PFSK-1 (cell line): ENCODE results near the gene FAM20C.

Experiments
- FOXP2 ChIP-seq: optimal IDR thresholded peaks from 2 replicates; pipeline ENCODE3; 2011; ENCODE audit warnings: borderline replicate concordance, control low read depth, inconsistent platforms; ENCODE audit not compliant: insufficient read depth; ENCODE audit errors: extremely low read length, extremely low read depth
- POLR2AphosphoS5 ChIP-seq: IDR thresholded peaks from 2 replicates; pipeline ENCODE4 v1.6.1; 2012; ENCODE audit warnings: low read depth, mild to moderate bottlenecking, control low read depth, low read length, moderate library complexity
- SIN3A ChIP-seq: IDR thresholded peaks from 2 replicates; pipeline ENCODE4 v1.6.1; 2012; ENCODE audit warnings: mild to moderate bottlenecking, low read length, moderate library complexity, borderline replicate concordance; ENCODE audit not compliant: insufficient read depth
- TAF1 ChIP-seq: IDR thresholded peaks from 2 replicates; pipeline ENCODE4 v1.6.1; 2012; ENCODE audit warnings: low read length, control low read depth, borderline replicate concordance; ENCODE audit not compliant: insufficient read depth
- TF ChIP-seq, protein P1 (sequence below), 2 experiments: IDR thresholded peaks; 2 replicates each; pipeline versions ENCODE4 v1.6.1 to v1.8.0; 2011 to 2012; ENCODE audit warnings: low read depth in 2 of 2, low read length in 2 of 2, control low read depth in 1 of 2, inconsistent platforms in 1 of 2, mild to moderate bottlenecking in 1 of 2, moderate library complexity in 1 of 2; ENCODE audit not compliant: insufficient read depth in 1 of 2

Gene FAM20C

GRCh38 chr7:259751-260405 lies 67.5 kb downstream of the FAM20C start:
- no peak for TF ChIP-seq SIN3A
- TF ChIP-seq, protein P1, sequence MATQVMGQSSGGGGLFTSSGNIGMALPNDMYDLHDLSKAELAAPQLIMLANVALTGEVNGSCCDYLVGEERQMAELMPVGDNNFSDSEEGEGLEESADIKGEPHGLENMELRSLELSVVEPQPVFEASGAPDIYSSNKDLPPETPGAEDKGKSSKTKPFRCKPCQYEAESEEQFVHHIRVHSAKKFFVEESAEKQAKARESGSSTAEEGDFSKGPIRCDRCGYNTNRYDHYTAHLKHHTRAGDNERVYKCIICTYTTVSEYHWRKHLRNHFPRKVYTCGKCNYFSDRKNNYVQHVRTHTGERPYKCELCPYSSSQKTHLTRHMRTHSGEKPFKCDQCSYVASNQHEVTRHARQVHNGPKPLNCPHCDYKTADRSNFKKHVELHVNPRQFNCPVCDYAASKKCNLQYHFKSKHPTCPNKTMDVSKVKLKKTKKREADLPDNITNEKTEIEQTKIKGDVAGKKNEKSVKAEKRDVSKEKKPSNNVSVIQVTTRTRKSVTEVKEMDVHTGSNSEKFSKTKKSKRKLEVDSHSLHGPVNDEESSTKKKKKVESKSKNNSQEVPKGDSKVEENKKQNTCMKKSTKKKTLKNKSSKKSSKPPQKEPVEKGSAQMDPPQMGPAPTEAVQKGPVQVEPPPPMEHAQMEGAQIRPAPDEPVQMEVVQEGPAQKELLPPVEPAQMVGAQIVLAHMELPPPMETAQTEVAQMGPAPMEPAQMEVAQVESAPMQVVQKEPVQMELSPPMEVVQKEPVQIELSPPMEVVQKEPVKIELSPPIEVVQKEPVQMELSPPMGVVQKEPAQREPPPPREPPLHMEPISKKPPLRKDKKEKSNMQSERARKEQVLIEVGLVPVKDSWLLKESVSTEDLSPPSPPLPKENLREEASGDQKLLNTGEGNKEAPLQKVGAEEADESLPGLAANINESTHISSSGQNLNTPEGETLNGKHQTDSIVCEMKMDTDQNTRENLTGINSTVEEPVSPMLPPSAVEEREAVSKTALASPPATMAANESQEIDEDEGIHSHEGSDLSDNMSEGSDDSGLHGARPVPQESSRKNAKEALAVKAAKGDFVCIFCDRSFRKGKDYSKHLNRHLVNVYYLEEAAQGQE (IDR thresholded peaks at IDR 0.05; ENCODE audit: insufficient read depth in 1 of 2, low read depth in 2 of 2, low read length in 2 of 2) = no peak
- no peak for TF ChIP-seq TAF1
- no peak for TF ChIP-seq FOXP2

DNA sequence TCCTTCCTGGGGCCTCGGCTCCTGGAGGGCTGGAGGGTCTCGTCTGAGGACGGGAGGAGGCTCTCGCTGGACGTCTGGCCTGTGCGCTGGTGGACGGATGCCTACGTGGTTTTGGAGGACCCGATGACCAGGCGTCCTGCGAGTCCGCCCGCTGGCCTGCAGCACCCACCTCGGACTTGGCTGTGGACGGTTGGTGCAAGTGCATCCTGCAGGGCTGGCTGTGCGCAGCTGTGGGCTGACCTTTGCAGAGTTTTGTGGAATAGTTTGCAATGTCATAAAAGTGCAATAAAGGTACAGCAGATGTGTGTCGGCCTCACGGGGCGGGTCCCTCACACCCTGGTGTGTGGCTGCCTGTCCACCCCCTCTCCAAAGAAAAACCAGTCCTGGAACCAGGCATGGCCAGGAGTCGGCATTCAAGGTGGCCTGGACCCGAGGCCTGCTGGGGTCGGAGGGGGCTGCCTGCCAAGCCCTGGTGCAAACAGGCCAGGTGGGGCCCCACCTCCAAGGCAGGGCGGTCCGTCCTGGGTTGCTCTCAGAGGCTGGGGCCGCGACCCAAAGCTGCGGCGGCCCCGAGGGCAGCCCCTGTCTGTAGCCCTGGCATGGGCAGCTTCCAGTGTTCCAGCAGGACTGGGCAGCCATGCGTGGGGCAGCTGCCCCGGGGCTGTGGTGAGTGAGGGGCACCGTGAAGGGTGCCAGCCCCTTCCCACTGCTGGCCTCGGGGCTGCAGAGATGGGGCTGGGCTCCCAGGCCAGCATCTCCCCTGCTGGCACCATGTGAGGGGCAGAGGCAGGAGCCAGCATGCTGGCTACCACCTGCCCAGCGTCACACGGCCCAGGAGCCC lies 68.3 kb downstream of the FAM20C start:
- no peak for TF ChIP-seq FOXP2
- TF ChIP-seq, protein P1 (IDR thresholded peaks at IDR 0.05; ENCODE audit: insufficient read depth in 1 of 2, low read depth in 2 of 2, low read length in 2 of 2) = no peak
- TF ChIP-seq SIN3A = no peak
- TF ChIP-seq TAF1 = no peak
- no peak for TF ChIP-seq POLR2AphosphoS5

DNA sequence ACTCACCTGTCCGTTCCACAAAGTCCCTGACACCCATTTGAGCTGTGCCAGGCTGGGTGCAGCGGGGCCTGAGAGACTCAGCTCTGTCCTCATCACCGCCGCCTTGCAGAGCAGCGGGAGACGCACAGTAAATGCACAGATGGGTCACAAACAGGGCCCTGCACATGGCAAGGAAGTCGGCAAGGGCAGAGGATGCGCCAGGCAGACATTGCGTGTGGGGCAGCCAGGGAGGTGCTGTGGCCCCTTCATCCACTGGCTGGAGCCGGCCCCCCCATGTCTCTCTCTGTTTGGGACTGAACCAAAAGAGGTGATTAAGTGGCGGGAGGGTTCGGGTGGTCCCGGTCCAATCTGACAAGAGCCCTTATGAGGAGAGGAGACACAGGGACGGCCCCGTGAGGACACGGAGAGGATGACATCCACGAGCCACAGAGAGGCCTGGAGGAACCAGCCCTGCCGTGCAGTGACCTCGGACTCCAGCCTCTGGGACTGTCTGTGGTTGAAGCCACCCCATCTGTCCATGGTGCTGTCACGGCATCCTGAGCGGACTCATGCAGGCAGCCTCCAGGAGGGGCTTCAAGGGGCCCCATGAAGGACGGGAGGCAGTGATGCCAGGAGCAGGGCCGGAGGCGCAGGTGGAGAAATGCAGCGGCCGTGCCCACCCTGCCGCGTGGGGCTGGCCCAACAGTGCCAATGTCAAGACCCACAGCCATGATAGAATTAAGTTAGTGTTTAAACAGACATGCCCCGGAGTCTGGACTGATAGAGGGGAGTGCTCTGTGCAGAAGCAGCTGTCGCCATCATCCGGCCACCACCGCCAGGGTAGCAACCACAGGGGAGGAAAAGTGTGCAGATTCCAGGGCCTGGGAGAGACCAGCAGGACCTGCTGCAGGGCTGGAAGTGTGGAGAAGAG lies 69.2 kb downstream of the FAM20C start:
- TF ChIP-seq TAF1 = no peak
- TF ChIP-seq FOXP2 = no peak
- TF ChIP-seq, protein P1 (IDR thresholded peaks at IDR 0.05; ENCODE audit: insufficient read depth in 1 of 2, low read depth in 2 of 2, low read length in 2 of 2) = no peak
- no peak for TF ChIP-seq POLR2AphosphoS5
- no peak for TF ChIP-seq SIN3A

GRCh38 chr7:262251-262572 lies 69.8 kb downstream of the FAM20C start:
- TF ChIP-seq, protein P1 (IDR thresholded peaks at IDR 0.05; ENCODE audit: insufficient read depth in 1 of 2, low read depth in 2 of 2, low read length in 2 of 2) = no peak
- TF ChIP-seq FOXP2 (no peak), TAF1 (no peak), POLR2AphosphoS5 (no peak), SIN3A (no peak)
